ENCODE data around the gene ARCN1.

Gene ARCN1

DNA sequence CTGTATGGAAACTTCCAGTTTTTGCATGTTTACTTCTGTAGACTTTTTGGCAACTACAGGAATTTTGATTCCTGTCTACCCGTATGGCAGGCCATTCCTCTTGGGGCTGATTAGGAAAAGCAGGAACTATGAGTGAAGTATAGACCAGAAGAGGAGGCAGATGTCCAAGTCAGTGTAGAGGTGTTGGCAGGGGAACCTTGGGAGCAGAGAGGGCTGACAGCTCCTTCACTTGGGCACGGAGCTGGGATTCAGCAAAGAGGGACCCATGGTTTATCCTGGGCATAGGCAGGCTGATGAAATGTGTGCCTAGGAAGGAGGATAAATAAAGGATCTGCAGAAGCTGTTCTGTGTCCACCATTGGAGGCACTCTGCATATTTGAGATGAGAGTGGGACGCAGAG, 74.2 kb downstream of the ARCN1 start:
- Histone ChIP-seq H3K4me1 (ENCODE audit: control insufficient read depth, insufficient read depth, low read length) (no peaks in the 10 kb centered on the region), H3K36me3 (ENCODE audit: control insufficient read depth, insufficient read depth, low read length) (peaks cover 61% of the 10 kb centered on the region), H3K9me3 (ENCODE audit: control insufficient read depth, low read length) (no peaks in the 10 kb centered on the region), H3K27me3 (ENCODE audit: control insufficient read depth, insufficient read depth, low read length, poor library complexity, severe bottlenecking) (no peaks in the 10 kb centered on the region), H3K4me3 (ENCODE audit: insufficient read depth, low read depth, low read length) (no peak overlapping the region), H3K27ac (ENCODE audit: insufficient read depth, low read depth, low read length, poor library complexity, severe bottlenecking) (no peak overlapping the region)
- 94 to 95% methylated on average over 3 of the region's 3 CpGs for WGBS, 2 experiments

DNA sequence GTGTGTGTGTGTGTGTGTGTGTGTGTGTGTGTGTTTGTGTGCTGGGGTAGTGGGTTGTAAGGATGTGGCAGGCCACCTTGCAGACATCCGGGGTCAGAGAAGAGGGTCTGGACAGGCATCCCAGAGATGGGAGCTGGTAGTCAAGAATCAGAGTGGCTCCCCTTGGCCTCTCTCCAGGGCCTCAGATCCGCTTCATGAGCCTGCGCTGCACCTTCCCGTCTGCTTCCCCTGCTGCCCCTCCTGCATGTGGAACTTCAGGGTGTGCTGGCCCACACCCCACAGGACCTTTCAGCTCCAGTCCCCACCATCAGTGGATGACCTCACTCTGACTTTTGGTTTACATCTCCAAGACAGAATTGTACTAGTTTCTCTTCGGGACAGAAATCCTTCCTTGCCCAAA, 76.1 kb downstream of the ARCN1 start:
- no peak overlapping the region for H3K4me3 ChIP-seq (ENCODE audit: insufficient read depth, low read depth, low read length)
- H3K4me1 ChIP-seq (ENCODE audit: control insufficient read depth, insufficient read depth, low read length), result no peaks in the 10 kb centered on the region
- H3K27me3 ChIP-seq (ENCODE audit: control insufficient read depth, insufficient read depth, low read length, poor library complexity, severe bottlenecking), result no peaks in the 10 kb centered on the region
- WGBS, 2 experiments, result 93 to 95% methylated on average over 5 of the region's 5 CpGs
- no peak overlapping the region for H3K27ac ChIP-seq (ENCODE audit: insufficient read depth, low read depth, low read length, poor library complexity, severe bottlenecking)
- no peaks in the 10 kb centered on the region for H3K9me3 ChIP-seq (ENCODE audit: control insufficient read depth, low read length)
- peaks cover 64% of the 10 kb centered on the region for H3K36me3 ChIP-seq (ENCODE audit: control insufficient read depth, insufficient read depth, low read length)

DNA sequence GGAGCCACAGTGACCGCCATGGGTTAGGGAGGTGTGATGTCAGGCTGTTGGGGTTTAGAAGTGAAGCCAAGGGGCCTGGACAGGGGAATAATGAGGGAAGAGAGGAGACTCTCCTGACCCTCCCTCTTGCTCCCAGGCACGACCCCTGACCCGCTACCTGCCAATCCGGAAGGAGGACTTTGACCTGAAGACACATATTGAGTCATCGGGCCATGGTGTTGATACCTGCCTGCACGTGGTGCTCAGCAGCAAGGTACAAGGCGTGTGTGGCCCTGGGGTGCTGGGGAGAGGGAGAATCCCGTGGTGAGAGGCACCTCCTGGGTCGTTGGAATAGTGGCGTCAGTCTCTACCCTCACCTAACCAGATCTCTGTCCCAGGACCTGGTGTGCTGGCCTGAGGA, 77.7 kb downstream of the ARCN1 start:
- 96% methylated on average over 10 of the region's 10 CpGs for WGBS, 2 experiments
- no peaks in the 10 kb centered on the region for H3K9me3 ChIP-seq (ENCODE audit: control insufficient read depth, low read length)
- H3K36me3 ChIP-seq (ENCODE audit: control insufficient read depth, insufficient read depth, low read length), result peaks cover 52% of the 10 kb centered on the region
- H3K4me1 ChIP-seq (ENCODE audit: control insufficient read depth, insufficient read depth, low read length), result no peaks in the 10 kb centered on the region
- H3K4me3 ChIP-seq (ENCODE audit: insufficient read depth, low read depth, low read length), result no peak overlapping the region
- H3K27me3 ChIP-seq (ENCODE audit: control insufficient read depth, insufficient read depth, low read length, poor library complexity, severe bottlenecking), result no peaks in the 10 kb centered on the region
- H3K27ac ChIP-seq (ENCODE audit: insufficient read depth, low read depth, low read length, poor library complexity, severe bottlenecking), result no peak overlapping the region

DNA sequence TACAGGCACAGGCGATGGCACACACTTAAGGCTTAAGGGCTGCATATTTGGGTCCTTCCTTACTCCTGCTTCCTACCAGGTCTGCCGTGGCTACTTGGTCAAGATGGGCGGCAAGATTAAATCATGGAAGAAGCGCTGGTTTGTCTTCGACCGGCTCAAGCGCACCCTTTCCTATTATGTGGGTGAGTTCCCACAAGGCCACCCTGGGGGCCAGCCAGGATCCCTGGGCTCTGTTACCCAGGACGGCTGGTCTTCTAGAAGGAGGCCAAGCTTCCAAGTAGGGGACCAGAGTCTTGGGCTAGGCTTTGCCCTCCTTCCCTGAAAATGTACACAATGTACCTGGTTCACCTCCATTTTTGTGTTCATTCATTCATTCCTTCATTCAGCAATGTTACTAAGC, 78.2 kb downstream of the ARCN1 start:
- H3K36me3 ChIP-seq (ENCODE audit: control insufficient read depth, insufficient read depth, low read length), result peaks cover 48% of the 10 kb centered on the region
- WGBS, 2 experiments, result 98% methylated on average over 8 of the region's 8 CpGs
- no peaks in the 10 kb centered on the region for H3K9me3 ChIP-seq (ENCODE audit: control insufficient read depth, low read length)
- H3K27me3 ChIP-seq (ENCODE audit: control insufficient read depth, insufficient read depth, low read length, poor library complexity, severe bottlenecking), result no peaks in the 10 kb centered on the region
- no peak overlapping the region for H3K4me3 ChIP-seq (ENCODE audit: insufficient read depth, low read depth, low read length)
- H3K4me1 ChIP-seq (ENCODE audit: control insufficient read depth, insufficient read depth, low read length), result no peaks in the 10 kb centered on the region
- H3K27ac ChIP-seq (ENCODE audit: insufficient read depth, low read depth, low read length, poor library complexity, severe bottlenecking), result no peak overlapping the region

DNA sequence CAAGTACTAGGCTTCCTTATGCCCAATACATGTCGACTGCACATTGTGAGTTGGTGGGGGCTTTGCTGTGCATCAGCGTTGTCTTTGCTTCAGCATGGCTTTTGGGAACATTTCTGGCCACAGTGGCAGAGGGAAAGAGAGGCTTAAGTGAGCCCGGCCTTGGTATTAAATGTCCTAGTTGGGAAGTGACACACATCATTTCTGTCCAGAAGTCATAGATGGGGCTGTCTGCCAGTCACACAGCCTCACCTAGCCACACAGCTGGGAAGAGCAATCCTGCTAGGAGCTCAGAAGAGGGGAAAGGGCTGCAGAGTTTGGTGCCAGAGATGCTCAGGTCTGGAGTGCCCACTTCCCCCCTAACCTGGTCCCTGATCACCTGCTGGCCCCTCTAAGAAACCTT, 79.6 kb downstream of the ARCN1 start:
- no peak overlapping the region for H3K4me3 ChIP-seq (ENCODE audit: insufficient read depth, low read depth, low read length)
- WGBS, 2 experiments, result 94 to 100% methylated on average over 3 of the region's 3 CpGs
- peaks cover 46% of the 10 kb centered on the region for H3K36me3 ChIP-seq (ENCODE audit: control insufficient read depth, insufficient read depth, low read length)
- no peaks in the 10 kb centered on the region for H3K4me1 ChIP-seq (ENCODE audit: control insufficient read depth, insufficient read depth, low read length)
- no peaks in the 10 kb centered on the region for H3K27me3 ChIP-seq (ENCODE audit: control insufficient read depth, insufficient read depth, low read length, poor library complexity, severe bottlenecking)
- no peak overlapping the region for H3K27ac ChIP-seq (ENCODE audit: insufficient read depth, low read depth, low read length, poor library complexity, severe bottlenecking)
- H3K9me3 ChIP-seq (ENCODE audit: control insufficient read depth, low read length), result no peaks in the 10 kb centered on the region

Data from ectodermal cell (in vitro differentiated cells).